ENCODE results near the gene SMCO3. TPM values are rescaled to one million over a fixed set of nuclear protein-coding genes. Genes with fewer than 3 reads are reported as not detected.

SMCO3 gene
- total and polyA plus RNA-seq, 2 of the 13 experiments (the other 11 are each of a cell fraction or from before 2014, with no cell fraction given): 0.29 to 0.42 TPM

- CTCF ChIA-PET (ENCODE audit: low intra/inter-chr PET ratio, low total read pairs): no interaction called here
Observed at GRCh38 chr12:14802721-14803010, 11.3 kb downstream of the SMCO3 start.

More at GRCh38 chr12:14802721-14803010, 11.3 kb downstream of the SMCO3 start:
- Histone ChIP-seq H3K4me1 (ENCODE audit: insufficient read depth, low read length) (peaks cover 33% of the 10 kb centered on the region), H3K9ac (ENCODE audit: insufficient read depth, low read depth, low read length) (peak overlapping the region; percentile 96), H3K36me3 (replicated peaks in 1 of 2; ENCODE audit: control insufficient read depth in 1 of 2, insufficient read depth in 2 of 2, low read length in 2 of 2) (peaks cover 7 to 23% of the 10 kb centered on the region in 2 experiments; a peak in 4 of 5 replicates), H3K4me2 (ENCODE audit: low read depth, low read length) (peak overlapping the region; percentile 85), H4K20me1 (ENCODE audit: insufficient read depth, low read length) (no peaks in the 10 kb centered on the region; the same call in 1 of the 2 replicates), H3K4me3 (replicated peaks in 1 of 3; ENCODE audit: insufficient read depth in 1 of 3, low read depth in 2 of 3, low read length in 3 of 3) (peak overlapping the region; percentile 92 to 97 (median 96)), H3K27ac (ENCODE audit: extremely low read length, insufficient read depth, low read length) (peak overlapping the region; percentile 83), H2AFZ (ENCODE audit: low read length) (no peak overlapping the region), H3K79me2 (ENCODE audit: insufficient read depth, low read length) (peaks cover 54% of the 10 kb centered on the region), H3K9me3 (ENCODE audit: low read length) (no peaks in the 10 kb centered on the region), H3K27me3 (ENCODE audit: control insufficient read depth in 1 of 2, insufficient read depth in 2 of 2, low read length in 2 of 2) (no peaks in the 10 kb centered on the region; a peak in 1 of 5 replicates)
- POLR2A ChIA-PET: interaction anchor here (1.2 to 3.0 kb wide), 8 partner anchors 18 to 41 kb away, joined by 3 to 71 read pairs (median 8); partner anchors contain the start of gene ART4
- FAIRE-seq (no peak), DNase-seq (ENCODE audit: low spot score) (no peak), ATAC-seq (no peak)
- in situ Hi-C loops (cut with HindIII; ENCODE audit: extremely low pct_ligation_motif_present, low pct_unique_long_range_greater_than_20kb) (no loop called here), intact Hi-C loops (cut with micrococcal nuclease; ENCODE audit: unreplicated experiment) (loop anchor here (1.0 to 2.0 kb wide), 2 partner anchors 31 to 40 kb away; partner anchors contain the start of gene ART4)
- BruUV-seq (replicated peaks): no TSS peak
- WGBS (ENCODE audit: low lambda C conversion rate): 1% methylated on average over 7 of the region's 7 CpGs
- no peak for TF ChIP-seq NFE2L2 (IDR thresholded peaks at IDR 0.05; ENCODE audit: low read length)
- 0 out of 2 replicates have a peak, but pooled peaks have one; percentile 28 for TF ChIP-seq FOXO4 (CRISPR knock-in tag; conservative IDR thresholded peaks at IDR 0.05)
- TF ChIP-seq HOXA3 (CRISPR knock-in tag; IDR thresholded peaks at IDR 0.05): no peak
- TF ChIP-seq HBP1 (CRISPR knock-in tag; IDR thresholded peaks at IDR 0.05; ENCODE audit: low read depth): 0 out of 2 replicates have a peak, but pooled peaks have one; percentile 5
- TF ChIP-seq TGIF2 (CRISPR knock-in tag; IDR thresholded peaks at IDR 0.05): no peak
